Activated naive CD4-positive, alpha-beta T cell treated with anti-CD3 and anti-CD28 coated beads, Interleukin-2, amount 50 U/mL, for 16 hours (primary cell): ENCODE data around the gene CEBPE.
A peak's percentile ranks its signal among the peaks of the same experiment; 100 is the strongest.

Source experiments
- DNase-seq: peaks from one replicate; pipeline ENCODE4 v3.0.0-alpha.2; 2020

Gene CEBPE

GRCh38 chr14:23118506-23119362 is at the start of gene CEBPE:
CEBPE (minus strand) TSS chr14:23119255; CDS start chr14:23119091, 164 bp downstream.
- DNase-seq: no peak

- DNase-seq: no peak
Observed at GRCh38 chr14:23168246-23168645, 49.2 kb upstream of the CEBPE start.

GRCh38 chr14:23167116-23167847 is 48.2 kb upstream of the CEBPE start:
- no peak for DNase-seq

- no peak for DNase-seq
Observed at GRCh38 chr14:23164949-23165348, 45.9 kb upstream of the CEBPE start.

GRCh38 chr14:23164250-23164649 is 45.2 kb upstream of the CEBPE start:
- no peak for DNase-seq

GRCh38 chr14:23163830-23164229 is 44.8 kb upstream of the CEBPE start:
- DNase-seq: no peak

GRCh38 chr14:23162800-23163199 is 43.7 kb upstream of the CEBPE start:
- DNase-seq: no peak

- DNase-seq: no peak
Observed at GRCh38 chr14:23162005-23162404, 43.0 kb upstream of the CEBPE start.

GRCh38 chr14:23160924-23161522 is 42.0 kb upstream of the CEBPE start:
- no peak for DNase-seq

- DNase-seq: no peak
Observed at GRCh38 chr14:23159532-23159931, 40.5 kb upstream of the CEBPE start.

GRCh38 chr14:23158779-23159178 is 39.7 kb upstream of the CEBPE start:
- DNase-seq: no peak

- no peak for DNase-seq
Observed at GRCh38 chr14:23154964-23155587, 36.0 kb upstream of the CEBPE start.

GRCh38 chr14:23153851-23154796 is 35.1 kb upstream of the CEBPE start:
- DNase-seq: peak; percentile 21

- no peak for DNase-seq
Observed at GRCh38 chr14:23151342-23151741, 32.3 kb upstream of the CEBPE start.

- DNase-seq: no peak
Observed at GRCh38 chr14:23149745-23150144, 30.7 kb upstream of the CEBPE start.

- DNase-seq: no peak
Observed at GRCh38 chr14:23148591-23149249, 29.7 kb upstream of the CEBPE start.

- no peak for DNase-seq
Observed at GRCh38 chr14:23147676-23148075, 28.6 kb upstream of the CEBPE start.

GRCh38 chr14:23146980-23147379 is 27.9 kb upstream of the CEBPE start:
- no peak for DNase-seq

- DNase-seq: no peak
Observed at GRCh38 chr14:23146351-23146910, 27.4 kb upstream of the CEBPE start.

- DNase-seq: no peak
Observed at GRCh38 chr14:23145794-23146350, 26.8 kb upstream of the CEBPE start.

GRCh38 chr14:23143911-23144310 is 24.9 kb upstream of the CEBPE start:
- DNase-seq: no peak
